NCI-H446 (cell line): ENCODE measurements around the gene FAR1.

ENCODE experiments used
- DNase-seq, 2 experiments: peaks; one replicate each; lab custom pipeline; 2025; lab: John Stamatoyannopoulos, UW

The FAR1 gene

DNA sequence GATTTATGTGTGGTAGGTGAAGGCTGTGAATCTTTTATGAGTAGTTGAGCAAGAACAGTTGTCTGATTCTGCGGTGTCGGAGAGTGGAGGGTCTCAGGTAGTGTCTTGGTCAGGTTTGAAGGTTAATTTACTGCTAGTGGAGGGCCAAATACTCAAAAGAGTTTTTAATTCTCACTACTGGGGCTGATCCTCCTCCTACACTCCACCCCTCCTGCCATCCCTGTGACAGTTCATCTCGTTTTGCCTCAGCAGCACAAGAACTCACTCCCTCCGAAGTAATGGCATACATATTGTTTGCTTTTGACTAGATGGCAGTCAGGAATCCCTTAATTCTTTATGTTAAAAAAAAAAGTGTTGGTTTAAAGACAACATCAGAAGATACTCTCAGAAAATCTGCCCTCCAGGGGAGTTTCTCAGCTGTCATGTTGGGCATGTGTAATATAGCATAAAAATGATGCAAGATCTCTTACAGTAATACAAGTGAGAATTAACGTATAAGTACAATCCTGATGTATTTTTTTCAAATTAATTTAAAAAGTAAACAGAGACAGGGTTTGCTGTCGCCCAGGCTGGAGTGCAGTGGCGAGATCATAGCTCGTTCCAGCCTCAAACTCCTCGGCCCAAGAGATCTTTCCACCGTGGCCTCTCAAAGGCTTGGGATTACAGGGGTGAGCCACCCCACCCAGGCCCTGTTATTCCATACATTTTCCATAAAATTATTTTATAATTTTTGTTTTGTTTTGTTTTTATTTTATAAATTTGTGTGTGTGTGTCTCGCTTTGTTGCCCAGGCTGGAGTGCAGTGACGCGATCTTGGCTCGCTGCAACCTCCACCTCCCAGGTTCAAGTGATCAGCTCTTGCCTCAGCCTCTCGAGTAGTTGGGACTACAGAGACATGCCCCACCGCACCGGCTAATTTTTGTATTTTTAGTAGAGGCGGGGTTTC is 1.3 kb downstream of the FAR1 start:
- no peak for DNase-seq

DNA sequence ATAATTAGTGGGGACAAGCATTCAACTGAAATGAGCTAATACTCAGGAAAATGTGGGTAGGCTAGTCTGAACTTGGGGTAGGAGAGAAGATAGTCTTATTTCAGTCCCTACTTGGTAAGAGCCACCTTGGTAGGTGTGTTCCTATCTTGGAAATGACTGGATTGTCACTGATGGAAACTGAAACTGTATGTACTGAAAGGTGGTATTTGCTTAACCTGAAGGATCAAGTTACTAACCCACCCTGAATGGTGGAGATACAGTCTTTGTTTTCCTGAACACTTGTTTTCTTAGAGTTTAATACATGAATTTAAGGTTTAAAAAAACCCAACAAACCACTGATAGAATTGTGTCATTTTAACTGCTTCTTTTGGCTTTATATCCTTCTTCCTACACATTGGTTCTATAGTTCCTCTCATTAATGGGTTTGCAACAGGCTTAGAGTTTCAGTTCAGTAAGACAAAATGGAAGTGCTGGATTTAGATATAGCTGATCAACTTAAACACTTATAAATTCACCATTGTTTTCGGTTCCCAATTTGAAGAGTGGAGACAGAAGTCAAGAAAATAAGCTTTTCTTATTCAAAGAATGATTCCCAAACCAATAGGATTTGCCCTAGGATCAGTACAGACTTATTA is 4.2 kb downstream of the FAR1 start:
- no peak for DNase-seq

DNA sequence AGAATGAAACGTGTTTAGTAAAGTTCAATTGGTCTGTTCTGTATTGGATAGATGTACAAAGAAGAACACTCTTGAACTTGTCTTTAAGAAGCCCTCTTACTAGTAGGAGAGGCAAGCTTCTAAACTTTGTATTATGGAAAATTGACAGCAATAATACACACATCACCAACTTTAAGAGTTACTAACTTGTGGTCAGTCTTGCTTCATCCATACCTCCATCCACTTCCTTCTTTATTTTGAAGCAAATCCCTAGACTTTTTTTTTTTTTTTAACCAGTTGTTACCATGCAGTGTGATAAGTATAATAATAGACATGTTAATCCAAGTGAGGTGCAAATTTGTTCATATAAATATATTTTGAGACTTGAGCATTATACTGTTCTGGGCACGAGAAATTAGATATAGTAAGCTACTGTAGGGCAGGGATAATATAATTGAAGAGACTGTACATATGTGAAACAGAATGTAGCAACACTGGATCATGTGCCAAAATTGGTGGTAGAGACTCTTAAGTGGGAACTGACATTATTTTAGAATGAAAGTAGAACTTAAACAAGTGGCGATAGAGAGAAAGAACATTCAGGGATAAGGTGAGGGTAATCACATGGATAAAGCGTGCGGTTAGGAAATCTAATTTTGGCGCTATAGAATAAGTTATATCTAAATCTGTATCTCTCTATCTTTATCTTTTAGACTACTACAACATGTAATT is 6.5 kb downstream of the FAR1 start:
- DNase-seq = no peak

DNA sequence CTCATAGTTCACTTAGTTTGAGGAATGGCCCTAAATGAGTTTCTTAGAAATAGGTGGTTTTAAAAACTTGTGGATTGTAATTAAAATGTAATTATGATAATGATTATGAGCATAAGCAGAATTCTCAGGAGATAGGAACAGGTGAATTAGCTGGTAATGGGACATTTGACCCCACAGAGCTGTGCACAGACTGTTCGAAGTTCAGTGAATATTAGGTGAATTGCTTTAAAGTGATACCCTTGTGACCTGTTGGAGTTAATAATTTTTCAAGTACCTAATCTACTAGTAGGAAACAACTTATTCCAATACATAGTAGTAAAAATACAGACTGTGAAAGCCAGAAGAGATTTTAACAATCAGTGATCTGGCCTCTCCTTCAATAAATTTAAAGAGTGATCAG is 8.1 kb downstream of the FAR1 start:
- no peak for DNase-seq

DNA sequence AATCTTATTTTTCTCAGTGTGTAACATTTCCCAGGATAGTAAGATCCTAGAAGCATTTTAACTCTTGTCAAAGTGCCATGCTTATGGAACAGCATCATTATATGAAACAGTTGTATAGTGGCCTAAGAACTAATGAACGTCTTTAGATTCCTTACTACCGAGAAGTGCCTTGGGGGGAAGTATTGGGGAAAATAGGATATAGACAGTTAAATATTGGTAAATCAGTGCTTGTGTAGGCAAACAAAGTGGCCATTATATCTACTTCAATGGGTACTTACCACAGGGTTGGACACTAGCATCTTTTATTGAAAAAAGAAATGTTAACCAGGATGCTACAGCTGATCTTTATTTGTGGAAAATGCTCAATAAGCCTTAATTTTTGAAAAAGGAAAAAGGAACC is 11.3 kb downstream of the FAR1 start:
- DNase-seq = no peak

DNA sequence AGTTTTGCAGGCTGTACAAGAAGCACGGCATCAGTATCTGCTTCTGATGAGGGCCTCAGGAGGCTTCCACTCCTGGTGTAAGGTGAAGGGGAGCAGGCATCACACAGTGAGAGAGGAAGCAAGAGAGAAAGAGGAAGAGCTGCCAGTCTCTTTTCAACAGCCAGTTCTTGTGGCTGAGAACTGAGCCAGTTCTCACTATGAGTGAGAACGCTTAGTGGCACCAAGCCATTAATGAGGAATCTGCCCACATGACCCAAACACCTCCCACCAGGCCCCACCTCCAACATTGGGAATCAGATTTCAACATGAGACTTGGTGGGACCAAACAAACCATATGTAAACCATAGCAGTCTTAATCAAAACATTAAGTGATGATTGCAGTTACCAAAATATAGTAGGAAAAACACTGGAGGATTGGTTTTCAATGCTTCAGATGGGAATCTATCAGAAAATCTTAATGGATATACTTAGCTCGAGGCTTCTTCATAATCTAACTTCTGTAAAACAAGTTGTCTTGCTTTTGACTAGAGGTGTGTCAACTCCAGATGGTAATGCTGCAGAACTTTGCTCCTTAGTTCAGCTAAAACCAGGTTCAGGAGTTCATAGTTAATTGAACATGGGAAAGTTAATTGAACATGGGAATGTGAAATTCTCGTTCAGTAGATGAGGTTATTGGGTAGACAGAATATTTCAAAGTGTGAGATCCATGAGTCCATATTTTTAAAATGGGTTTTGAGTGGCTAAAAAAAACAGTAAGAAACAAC is 12.2 kb downstream of the FAR1 start:
- DNase-seq = no peak

DNA sequence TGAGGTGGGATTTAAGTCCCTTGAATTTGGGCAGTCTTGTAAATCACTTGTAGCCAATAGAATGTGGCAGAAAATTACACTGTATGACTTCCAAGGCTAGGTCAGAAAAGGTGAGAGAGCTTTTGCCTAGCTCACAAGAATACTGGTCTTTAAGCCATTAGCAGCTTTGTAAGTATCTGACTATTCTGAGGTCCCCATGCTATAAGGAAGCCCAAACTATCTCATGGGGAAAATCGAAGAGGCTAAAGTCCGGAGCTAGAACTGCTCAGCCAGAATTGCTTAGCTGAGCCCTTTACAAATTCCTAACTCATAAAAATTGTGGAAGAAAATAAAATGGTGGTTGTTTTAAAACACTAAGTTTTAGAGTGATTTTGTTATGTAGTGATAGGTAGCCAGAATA is 13.0 kb downstream of the FAR1 start:
- DNase-seq = no peak

DNA sequence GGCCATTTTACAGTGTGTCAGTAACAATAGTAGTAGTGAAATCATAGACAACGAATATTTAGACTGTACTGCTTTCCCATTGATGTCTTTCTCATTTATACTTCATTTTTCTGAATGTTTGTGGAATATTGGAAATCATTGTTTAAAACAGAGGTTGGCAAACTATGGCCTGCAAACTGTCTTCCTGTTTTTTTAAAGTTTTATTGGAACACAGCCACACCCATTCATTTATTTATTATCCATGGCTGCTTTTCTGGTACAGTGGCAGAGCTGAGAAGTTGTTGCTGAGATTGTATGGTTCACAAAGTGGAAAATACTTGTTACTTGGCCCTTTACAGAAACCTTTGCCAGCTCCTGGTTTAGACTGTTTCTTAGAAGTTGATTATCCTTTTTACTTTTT is 13.7 kb downstream of the FAR1 start:
- DNase-seq = no peak

DNA sequence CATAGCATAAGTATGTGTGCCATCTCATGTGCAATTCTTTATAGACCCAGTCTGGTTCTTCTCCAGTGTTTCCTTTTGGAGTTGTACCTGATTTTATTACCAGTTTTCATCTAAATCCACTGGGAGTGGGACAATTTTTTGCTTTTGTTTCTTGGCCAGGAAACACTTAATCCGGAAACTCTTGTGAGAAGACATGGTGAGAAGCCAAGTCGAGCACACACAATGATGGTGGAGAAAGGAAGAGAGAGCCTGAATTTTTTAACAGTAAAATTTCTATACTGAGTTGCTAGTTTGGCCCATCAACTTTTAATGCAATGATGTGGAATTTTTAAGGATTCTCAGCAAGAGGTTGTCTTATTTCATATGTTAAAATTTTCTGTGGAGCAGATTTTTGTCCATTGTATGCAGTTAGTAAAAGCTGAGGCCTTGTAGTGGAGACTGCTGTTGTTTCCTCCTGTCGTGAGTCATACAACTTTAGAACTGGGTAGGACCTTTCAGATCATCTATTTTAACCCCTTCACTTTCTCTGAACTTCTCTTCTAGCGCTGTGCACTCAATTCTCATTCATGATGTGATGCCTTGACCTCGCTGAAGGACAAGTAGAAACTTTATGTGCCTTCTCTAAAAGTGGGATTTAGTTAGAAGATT is 17.1 kb downstream of the FAR1 start:
- no peak for DNase-seq

DNA sequence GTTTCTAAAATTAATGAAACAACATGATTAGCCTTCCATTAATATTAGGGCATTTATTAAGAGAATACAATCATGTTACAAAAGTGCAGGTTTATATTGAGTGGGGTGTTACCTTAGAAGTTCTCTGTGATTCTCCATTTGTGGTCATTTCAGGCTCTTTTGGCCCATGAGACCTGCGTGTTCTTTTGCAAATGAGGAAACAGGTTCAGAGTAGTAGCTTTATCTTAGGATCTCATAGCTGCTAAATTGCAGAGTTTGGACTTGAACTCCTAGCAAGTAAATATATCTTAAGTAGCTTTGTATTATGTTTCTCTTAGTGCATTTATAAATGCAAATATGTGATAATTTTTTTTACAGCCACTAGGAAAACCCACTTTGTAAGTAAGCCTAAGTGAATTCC is 18.3 kb downstream of the FAR1 start:
- DNase-seq = no peak

DNA sequence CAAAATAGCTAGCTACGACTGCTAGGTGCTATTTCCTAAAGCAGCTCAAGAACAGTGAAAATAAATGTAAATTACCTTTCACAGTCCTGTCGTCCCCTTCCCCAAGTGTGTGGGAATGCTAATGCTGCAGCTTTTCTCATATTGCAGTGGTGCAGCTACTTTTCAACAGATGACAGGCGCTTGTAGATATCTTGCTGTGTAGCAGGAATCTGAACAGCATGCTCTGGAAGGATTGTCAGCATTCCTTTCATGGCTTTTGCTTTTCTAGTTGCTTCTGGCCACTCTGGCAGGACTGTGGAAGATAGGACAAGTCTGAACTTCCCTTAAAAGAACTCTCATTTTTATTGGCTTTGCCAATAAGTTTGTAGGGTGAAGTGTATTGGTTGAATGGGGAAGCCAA is 18.8 kb downstream of the FAR1 start:
- no peak for DNase-seq

DNA sequence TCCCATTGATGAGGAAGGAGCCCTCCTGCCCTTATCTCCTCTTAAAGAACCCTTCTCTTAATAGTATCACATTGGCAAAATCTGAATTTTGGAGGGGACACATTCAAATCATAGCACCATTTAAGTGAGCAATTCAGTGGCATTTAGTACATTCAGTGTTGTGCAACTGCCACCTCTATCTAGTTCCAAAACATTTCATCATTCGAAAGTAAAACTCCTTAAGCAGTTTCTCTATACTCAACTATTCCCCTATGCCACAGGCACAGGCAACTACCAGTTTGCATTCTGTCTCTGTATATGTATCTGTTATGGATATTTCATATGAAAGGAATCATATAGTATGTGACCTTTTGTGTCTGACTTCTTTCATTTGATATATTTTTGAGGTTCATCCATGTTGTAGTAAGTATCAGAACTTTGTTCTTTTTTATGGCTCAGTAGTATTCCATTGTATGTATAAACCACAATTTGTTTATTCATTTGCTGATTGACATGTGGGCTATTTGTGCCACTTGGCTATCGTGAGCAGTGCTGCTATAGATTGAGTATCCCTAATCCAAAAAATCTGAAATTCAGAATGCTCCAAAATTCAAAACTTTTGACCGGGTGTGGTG is 22.9 kb downstream of the FAR1 start:
- DNase-seq = no peak

DNA sequence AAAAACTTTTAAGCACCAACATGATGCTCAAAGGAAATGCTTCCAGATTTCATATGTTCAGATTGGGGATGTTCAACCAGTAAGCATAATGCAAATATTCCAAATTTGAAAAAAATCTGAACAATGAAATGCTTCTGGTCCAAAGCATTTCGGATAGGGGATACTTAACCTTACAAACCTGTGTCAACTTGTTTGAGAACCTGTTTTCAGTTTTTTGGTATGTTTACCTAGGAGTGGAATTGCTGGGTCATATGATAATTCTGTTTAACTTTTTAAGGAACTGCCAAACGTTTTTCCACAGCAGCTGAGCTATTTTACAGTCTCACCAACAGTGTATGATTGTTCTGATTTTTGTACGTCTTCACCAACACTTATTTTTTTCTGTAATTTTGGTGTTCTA is 23.7 kb downstream of the FAR1 start:
- no peak for DNase-seq

DNA sequence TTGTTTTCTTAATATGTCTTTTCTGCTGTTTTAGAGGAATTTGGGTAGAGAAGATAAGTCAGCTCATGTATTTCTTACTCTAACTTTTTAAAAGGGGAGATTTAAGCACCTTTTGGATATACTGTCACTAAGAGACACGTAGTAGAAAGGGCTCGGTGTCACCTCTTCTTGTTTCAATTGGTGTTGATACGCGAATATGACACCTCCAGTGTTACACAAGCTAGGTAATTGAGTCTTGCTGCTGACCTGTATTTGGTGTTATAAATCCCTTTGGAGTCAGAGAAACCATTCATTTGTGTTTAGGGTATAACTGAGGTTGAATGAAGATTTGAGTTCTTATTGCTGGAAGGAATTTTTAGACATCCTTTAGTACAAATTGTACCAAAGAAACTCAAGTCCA is 25.6 kb downstream of the FAR1 start:
- DNase-seq = no peak

DNA sequence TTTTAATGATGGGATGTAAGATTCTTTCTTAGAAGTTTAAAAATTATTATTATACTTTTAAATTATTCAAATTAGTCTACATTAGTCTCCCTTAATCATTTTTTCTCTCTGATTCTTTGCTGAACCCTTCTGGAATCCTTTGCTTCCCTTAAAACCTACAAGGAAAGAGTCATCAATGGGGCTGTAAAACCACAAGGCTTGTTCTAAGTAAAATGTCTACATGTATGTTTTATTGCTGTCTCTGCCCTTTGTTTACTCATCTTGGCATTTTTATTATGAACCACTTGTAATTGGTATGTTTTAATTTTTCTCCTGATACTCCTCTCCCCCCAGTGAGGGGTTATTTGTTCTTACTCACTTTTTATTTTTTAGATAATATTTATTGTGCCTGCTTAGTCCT is 27.4 kb downstream of the FAR1 start:
- no peak for DNase-seq

DNA sequence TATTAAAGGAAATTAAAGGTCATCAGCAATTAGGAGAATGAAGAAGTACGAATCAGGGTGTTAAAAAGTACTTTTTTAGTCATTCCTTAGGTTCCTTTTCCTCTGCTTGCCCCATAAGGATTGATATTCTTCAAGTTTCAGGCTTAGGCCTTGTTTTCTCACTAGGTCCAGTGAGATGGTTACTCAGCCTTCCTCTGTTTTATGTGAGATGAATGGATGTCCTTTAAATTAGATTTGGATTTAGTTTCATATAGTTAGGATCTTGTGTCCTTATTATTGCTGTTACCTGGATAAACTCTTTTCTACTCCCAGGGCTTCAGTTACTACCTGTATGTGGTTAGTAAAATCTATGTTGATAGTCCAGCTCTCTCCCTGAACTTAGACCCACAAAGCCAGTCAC is 29.2 kb downstream of the FAR1 start:
- DNase-seq = no peak

DNA sequence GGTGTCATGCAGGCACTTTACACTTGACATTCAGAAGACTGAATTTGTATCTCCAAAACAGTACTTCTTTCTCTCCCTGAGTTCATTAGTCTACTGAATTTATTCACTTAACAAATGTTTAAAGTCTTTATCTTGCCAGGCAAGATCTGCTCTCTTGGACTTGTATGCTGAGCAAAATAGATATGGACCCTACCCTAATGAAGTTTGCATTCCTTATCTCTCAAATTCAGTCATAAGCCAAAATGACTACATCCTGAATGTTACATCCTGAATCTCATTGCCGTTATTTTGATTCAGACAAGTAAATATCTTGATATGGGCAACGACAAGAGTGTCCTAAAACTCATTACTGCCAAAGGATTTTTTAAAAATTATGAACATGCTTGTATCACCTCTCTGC is 29.7 kb downstream of the FAR1 start:
- DNase-seq = no peak

DNA sequence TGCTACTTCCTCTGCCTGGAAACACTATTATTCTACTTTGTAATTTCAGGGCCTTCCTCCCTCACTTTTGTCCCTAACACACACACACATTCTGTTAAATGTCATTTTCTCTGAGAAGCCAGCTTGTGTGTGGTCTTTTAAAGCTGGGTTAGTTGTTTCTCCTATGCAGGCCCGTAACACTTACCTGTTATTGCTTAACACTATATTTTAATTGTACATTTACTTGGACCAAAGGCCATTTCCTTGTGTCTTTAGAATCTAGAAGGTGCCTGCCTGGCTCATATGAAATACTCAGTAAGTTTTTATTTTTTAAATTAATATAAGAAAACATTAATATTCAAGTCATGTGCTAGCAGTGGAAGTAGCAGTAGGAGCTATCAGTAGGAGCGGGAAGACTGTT is 30.6 kb downstream of the FAR1 start:
- DNase-seq = no peak

DNA sequence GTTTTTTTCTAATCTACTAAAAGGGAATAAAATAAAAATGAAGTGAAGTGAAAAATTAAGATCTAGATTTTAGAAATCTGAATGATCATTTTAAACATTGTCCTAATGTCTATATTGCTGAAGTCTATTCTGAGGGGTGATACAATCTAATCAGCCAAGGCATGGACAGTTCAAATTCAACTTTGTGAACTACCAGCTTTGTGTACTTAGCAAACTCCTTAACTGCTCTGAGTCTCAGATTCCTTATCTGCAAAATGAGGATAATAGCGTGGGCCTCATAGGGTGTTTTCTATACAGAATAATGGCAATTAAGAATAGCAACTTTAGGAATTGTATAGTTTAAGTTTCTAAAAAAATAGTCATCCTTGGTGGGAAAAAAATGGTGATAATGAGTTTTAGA is 31.4 kb downstream of the FAR1 start:
- no peak for DNase-seq

DNA sequence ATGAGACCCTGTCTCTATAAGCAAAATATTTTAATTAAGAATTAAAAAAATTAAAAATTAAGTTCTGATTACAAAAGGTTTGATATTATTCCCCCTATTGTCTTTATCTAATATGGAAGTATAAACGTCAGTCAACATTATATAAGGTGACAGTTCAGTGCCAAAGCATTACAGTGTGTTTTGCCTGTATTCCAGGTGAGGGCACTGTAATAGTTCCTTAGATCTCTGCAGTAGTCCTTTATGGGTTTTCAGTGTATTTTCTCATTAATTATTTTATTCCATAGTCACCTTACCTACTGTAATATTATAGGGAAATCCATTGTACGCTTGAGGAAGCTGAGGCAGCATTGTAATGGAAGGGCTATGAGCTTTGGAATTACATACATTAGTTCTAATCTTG is 33.0 kb downstream of the FAR1 start:
- DNase-seq = no peak

DNA sequence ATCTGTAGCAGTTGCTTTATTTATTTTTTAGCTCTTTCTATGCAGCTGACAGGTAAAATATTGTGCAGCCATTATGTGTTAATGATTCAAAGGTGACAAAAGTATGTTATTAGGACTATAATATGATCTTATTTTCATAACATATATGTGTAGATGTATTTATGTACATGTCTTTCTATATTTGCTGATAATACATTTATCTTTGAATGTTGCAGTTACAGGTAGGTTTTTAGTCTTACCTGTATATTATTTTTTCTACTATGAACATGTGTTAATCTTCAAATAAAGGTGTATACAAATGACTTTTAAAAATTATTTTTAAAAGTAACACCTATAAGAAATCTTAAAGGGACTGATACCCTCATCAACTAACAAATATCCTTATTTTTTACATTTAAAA is 33.6 kb downstream of the FAR1 start:
- no peak for DNase-seq
